ENCODE data around the gene ITPKA.
A peak's percentile ranks its signal among the peaks of the same experiment; 100 is the strongest.

ITPKA gene

DNA sequence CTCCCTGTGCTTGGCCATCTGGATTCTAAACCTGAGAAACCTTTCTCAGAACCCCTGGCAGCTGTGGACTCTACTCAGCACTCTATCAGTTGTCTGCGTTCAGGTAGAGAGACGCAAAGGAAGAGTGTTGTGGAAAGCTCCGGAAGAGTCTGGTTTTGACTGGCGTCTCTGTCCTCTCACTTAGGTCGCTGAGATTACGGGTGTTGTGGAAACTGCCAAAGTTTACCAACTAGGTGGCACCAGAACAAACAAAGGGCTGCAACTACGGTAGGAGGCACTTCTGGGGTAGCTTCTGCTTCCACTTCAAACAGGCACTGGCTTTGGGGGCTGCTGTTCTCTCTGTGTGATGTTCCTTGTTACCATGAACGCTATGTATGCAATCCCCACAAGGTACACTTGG is 19.2 kb upstream of the ITPKA start:
- Histone ChIP-seq H3K9me3 (replicated peaks in 1 of 2; ENCODE audit: control insufficient read depth in 2 of 2, insufficient read depth in 1 of 2, low read depth in 1 of 2, low read length in 2 of 2) (no peaks in the 10 kb centered on the region), H3K27ac (replicated peaks; ENCODE audit: low read length) (no peak overlapping the region), H3K14ac (ENCODE audit: low read length) (no peak overlapping the region), H3K9ac (ENCODE audit: low read depth, low read length, poor library complexity) (no peak overlapping the region), H3K4me2 (ENCODE audit: insufficient read depth, low read length, poor library complexity, severe bottlenecking) (no peak overlapping the region), H2AFZ (ENCODE audit: low read length) (no peak overlapping the region), H4K91ac (ENCODE audit: low read depth, low read length, poor library complexity) (no peak overlapping the region), H3K4me1 (ENCODE audit: control insufficient read depth in 2 of 2, insufficient read depth in 1 of 2, low read depth in 1 of 2, low read length in 2 of 2) (no peaks in the 10 kb centered on the region), H3K36me3 (replicated peaks in 1 of 2; ENCODE audit: control insufficient read depth in 2 of 2, insufficient read depth in 2 of 2, low read length in 2 of 2) (peaks cover 48 to 94% of the 10 kb centered on the region in 2 donors), H3K4me3 (ENCODE audit: low read length in 2 of 2) (no peak overlapping the region), H3K4ac (ENCODE audit: low read length) (no peak overlapping the region), H3K18ac (ENCODE audit: low read length) (no peak overlapping the region), H3K27me3 (ENCODE audit: control insufficient read depth in 3 of 3, insufficient read depth in 3 of 3, low read depth in 1 of 3, low read length in 3 of 3) (no peaks in the 10 kb centered on the region), H2BK15ac (ENCODE audit: low read length) (no peak overlapping the region), H3K23ac (ENCODE audit: low read depth, low read length, poor library complexity) (no peak overlapping the region), H2BK120ac (ENCODE audit: low read depth, low read length) (no peak overlapping the region), H4K8ac (ENCODE audit: low read depth, low read length) (no peak overlapping the region), H3K79me1 (ENCODE audit: low read depth, low read length) (no peaks in the 10 kb centered on the region), H2BK5ac (ENCODE audit: low read length) (no peak overlapping the region), H2AK5ac (ENCODE audit: low read depth, low read length) (no peak overlapping the region), H2BK12ac (ENCODE audit: low read length) (no peak overlapping the region)
- WGBS, 2 donors (ENCODE audit: extremely low coverage in 2 of 2, insufficient read length in 2 of 2, insufficient replicate concordance in 1 of 2), result no CpG with 5 or more reads among the region's 8 CpGs
- DNase-seq (ENCODE audit: low spot score), result no peak

DNA sequence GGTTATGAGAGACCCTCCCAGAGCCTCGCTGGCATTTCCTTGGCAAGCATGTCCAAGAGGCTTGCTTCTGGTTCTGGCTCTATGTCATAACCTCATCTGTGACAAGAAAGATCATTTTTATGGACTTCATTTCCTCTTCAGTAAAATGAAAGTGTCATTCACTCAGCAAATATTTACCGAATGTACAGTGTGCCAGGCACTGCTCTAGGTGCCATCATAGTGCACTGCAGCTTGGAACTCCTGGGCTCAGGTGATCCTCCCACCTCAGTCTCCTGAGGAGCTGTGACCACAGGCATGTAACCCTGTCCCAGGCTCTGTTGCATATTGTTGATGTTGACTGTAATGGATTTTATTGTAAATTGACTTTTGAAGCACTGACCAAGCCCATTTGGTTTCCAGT is 18.7 kb upstream of the ITPKA start:
- no CpG with 5 or more reads among the region's 2 CpGs for WGBS, 2 donors (ENCODE audit: extremely low coverage in 2 of 2, insufficient read length in 2 of 2, insufficient replicate concordance in 1 of 2)

GRCh38 chr15:41476416-41477048 is 17.1 kb upstream of the ITPKA start:
- no peak for DNase-seq (ENCODE audit: low spot score)
- Histone ChIP-seq H3K27ac (replicated peaks; ENCODE audit: low read length) (no peak overlapping the region), H2BK120ac (ENCODE audit: low read depth, low read length) (no peak overlapping the region), H3K23ac (ENCODE audit: low read depth, low read length, poor library complexity) (no peak overlapping the region), H3K4me1 (ENCODE audit: control insufficient read depth in 2 of 2, insufficient read depth in 1 of 2, low read depth in 1 of 2, low read length in 2 of 2) (no peaks in the 10 kb centered on the region), H2AFZ (ENCODE audit: low read length) (no peak overlapping the region), H2BK15ac (ENCODE audit: low read length) (no peak overlapping the region), H2BK12ac (ENCODE audit: low read length) (no peak overlapping the region), H2AK5ac (ENCODE audit: low read depth, low read length) (no peak overlapping the region), H2BK5ac (ENCODE audit: low read length) (no peak overlapping the region), H3K4me2 (ENCODE audit: insufficient read depth, low read length, poor library complexity, severe bottlenecking) (no peak overlapping the region), H3K27me3 (ENCODE audit: control insufficient read depth in 3 of 3, insufficient read depth in 3 of 3, low read depth in 1 of 3, low read length in 3 of 3) (no peaks in the 10 kb centered on the region), H3K4ac (ENCODE audit: low read length) (no peak overlapping the region), H3K79me1 (ENCODE audit: low read depth, low read length) (no peaks in the 10 kb centered on the region), H4K8ac (ENCODE audit: low read depth, low read length) (no peak overlapping the region), H4K91ac (ENCODE audit: low read depth, low read length, poor library complexity) (no peak overlapping the region), H3K9ac (ENCODE audit: low read depth, low read length, poor library complexity) (no peak overlapping the region), H3K36me3 (replicated peaks in 1 of 2; ENCODE audit: control insufficient read depth in 2 of 2, insufficient read depth in 2 of 2, low read length in 2 of 2) (peaks cover 52 to 95% of the 10 kb centered on the region in 2 donors), H3K9me3 (replicated peaks in 1 of 2; ENCODE audit: control insufficient read depth in 2 of 2, insufficient read depth in 1 of 2, low read depth in 1 of 2, low read length in 2 of 2) (no peaks in the 10 kb centered on the region), H3K14ac (ENCODE audit: low read length) (no peak overlapping the region), H3K4me3 (ENCODE audit: low read length in 2 of 2) (no peak overlapping the region), H3K18ac (ENCODE audit: low read length) (no peak overlapping the region)
- WGBS, 2 donors (ENCODE audit: extremely low coverage in 2 of 2, insufficient read length in 2 of 2, insufficient replicate concordance in 1 of 2), result no CpG with 5 or more reads among the region's 5 CpGs

More for the DNA sequence above, 18.7 kb upstream of the ITPKA start:
- Histone ChIP-seq H3K18ac (ENCODE audit: low read length) (no peak overlapping the region), H3K9me3 (replicated peaks in 1 of 2; ENCODE audit: control insufficient read depth in 2 of 2, insufficient read depth in 1 of 2, low read depth in 1 of 2, low read length in 2 of 2) (no peaks in the 10 kb centered on the region), H2AK5ac (ENCODE audit: low read depth, low read length) (no peak overlapping the region), H3K27ac (replicated peaks; ENCODE audit: low read length) (no peak overlapping the region), H4K91ac (ENCODE audit: low read depth, low read length, poor library complexity) (no peak overlapping the region), H2BK5ac (ENCODE audit: low read length) (no peak overlapping the region), H3K9ac (ENCODE audit: low read depth, low read length, poor library complexity) (no peak overlapping the region), H2AFZ (ENCODE audit: low read length) (no peak overlapping the region), H3K79me1 (ENCODE audit: low read depth, low read length) (no peaks in the 10 kb centered on the region), H3K4me2 (ENCODE audit: insufficient read depth, low read length, poor library complexity, severe bottlenecking) (no peak overlapping the region), H3K4ac (ENCODE audit: low read length) (no peak overlapping the region), H3K4me1 (ENCODE audit: control insufficient read depth in 2 of 2, insufficient read depth in 1 of 2, low read depth in 1 of 2, low read length in 2 of 2) (no peaks in the 10 kb centered on the region), H4K8ac (ENCODE audit: low read depth, low read length) (no peak overlapping the region), H2BK120ac (ENCODE audit: low read depth, low read length) (no peak overlapping the region), H3K14ac (ENCODE audit: low read length) (no peak overlapping the region), H2BK15ac (ENCODE audit: low read length) (no peak overlapping the region), H3K4me3 (ENCODE audit: low read length in 2 of 2) (no peak overlapping the region), H3K36me3 (replicated peaks in 1 of 2; ENCODE audit: control insufficient read depth in 2 of 2, insufficient read depth in 2 of 2, low read length in 2 of 2) (peaks cover 47 to 94% of the 10 kb centered on the region in 2 donors), H3K23ac (ENCODE audit: low read depth, low read length, poor library complexity) (no peak overlapping the region), H2BK12ac (ENCODE audit: low read length) (no peak overlapping the region), H3K27me3 (ENCODE audit: control insufficient read depth in 3 of 3, insufficient read depth in 3 of 3, low read depth in 1 of 3, low read length in 3 of 3) (no peaks in the 10 kb centered on the region)
- DNase-seq (ENCODE audit: low spot score), result no peak

GRCh38 chr15:41480396-41481140 is 13.1 kb upstream of the ITPKA start:
- Histone ChIP-seq H2BK120ac (ENCODE audit: low read depth, low read length) (no peak overlapping the region), H3K27me3 (ENCODE audit: control insufficient read depth in 3 of 3, insufficient read depth in 3 of 3, low read depth in 1 of 3, low read length in 3 of 3) (no peaks in the 10 kb centered on the region), H2BK15ac (ENCODE audit: low read length) (no peak overlapping the region), H3K4me1 (ENCODE audit: control insufficient read depth in 2 of 2, insufficient read depth in 1 of 2, low read depth in 1 of 2, low read length in 2 of 2) (no peaks in the 10 kb centered on the region), H3K23ac (ENCODE audit: low read depth, low read length, poor library complexity) (no peak overlapping the region), H3K36me3 (replicated peaks in 1 of 2; ENCODE audit: control insufficient read depth in 2 of 2, insufficient read depth in 2 of 2, low read length in 2 of 2) (peaks cover 46 to 89% of the 10 kb centered on the region in 2 donors), H3K4ac (ENCODE audit: low read length) (no peak overlapping the region), H4K8ac (ENCODE audit: low read depth, low read length) (no peak overlapping the region), H2BK5ac (ENCODE audit: low read length) (no peak overlapping the region), H3K79me1 (ENCODE audit: low read depth, low read length) (no peaks in the 10 kb centered on the region), H3K9me3 (replicated peaks in 1 of 2; ENCODE audit: control insufficient read depth in 2 of 2, insufficient read depth in 1 of 2, low read depth in 1 of 2, low read length in 2 of 2) (peaks cover 0 to 2% of the 10 kb centered on the region in 2 donors), H2AFZ (ENCODE audit: low read length) (no peak overlapping the region), H4K91ac (ENCODE audit: low read depth, low read length, poor library complexity) (no peak overlapping the region), H3K4me2 (ENCODE audit: insufficient read depth, low read length, poor library complexity, severe bottlenecking) (no peak overlapping the region), H2AK5ac (ENCODE audit: low read depth, low read length) (no peak overlapping the region), H3K14ac (ENCODE audit: low read length) (no peak overlapping the region), H3K9ac (ENCODE audit: low read depth, low read length, poor library complexity) (no peak overlapping the region), H3K4me3 (ENCODE audit: low read length in 2 of 2) (peak overlapping the region in 1 of 2 donors; percentile 18), H2BK12ac (ENCODE audit: low read length) (no peak overlapping the region), H3K18ac (ENCODE audit: low read length) (no peak overlapping the region), H3K27ac (replicated peaks; ENCODE audit: low read length) (no peak overlapping the region)
- no peak for DNase-seq (ENCODE audit: low spot score)
- no CpG with 5 or more reads among the region's 12 CpGs for WGBS, 2 donors (ENCODE audit: extremely low coverage in 2 of 2, insufficient read length in 2 of 2, insufficient replicate concordance in 1 of 2)

Data from neuronal stem cell (in vitro differentiated cells).